WTC11 (cell line): ENCODE measurements around the gene TSC22D4.

Source experiments
- ATF2 ChIP-seq: sonication (generic); formaldehyde crosslinking; IDR thresholded peaks from 2 replicates; pipeline ENCODE4 v1.8.1; 2022; ENCODE audit warnings: low read depth, missing genetic modification reagents, borderline replicate concordance
- CBFB ChIP-seq: sonication (generic); formaldehyde crosslinking; IDR thresholded peaks from 2 replicates; pipeline ENCODE4 v1.8.1; 2022; ENCODE audit warnings: mild to moderate bottlenecking, low read depth, missing genetic modification reagents
- CTCF ChIP-seq: fragments of 200-600 bp; IDR thresholded peaks from 2 replicates; pipeline ENCODE4 v1.8.0; 2022; ENCODE audit warnings: antibody characterized with exemption
- E2F5 ChIP-seq: sonication (generic); formaldehyde crosslinking; IDR thresholded peaks from 2 replicates; pipeline ENCODE4 v1.8.1; 2022; ENCODE audit warnings: mild to moderate bottlenecking, moderate library complexity, missing genetic modification reagents
- ESRRA ChIP-seq: sonication (generic); formaldehyde crosslinking; IDR thresholded peaks from 2 replicates; pipeline ENCODE4 v1.8.1; 2022; ENCODE audit warnings: mild to moderate bottlenecking, missing genetic modification reagents, borderline replicate concordance
- GABPB1 ChIP-seq: sonication (generic); formaldehyde crosslinking; IDR thresholded peaks from 2 replicates; pipeline ENCODE4 v1.8.1; 2023; ENCODE audit warnings: mild to moderate bottlenecking, missing genetic modification reagents
- GTF2I ChIP-seq: fragments of 250-450 bp; sonication (Bioruptor Pico); conservative IDR thresholded peaks from 2 replicates; pipeline ENCODE4 v1.4.0; 2021; ENCODE audit warnings: mild to moderate bottlenecking
- NFATC4 ChIP-seq: fragments of 250-450 bp; sonication (Bioruptor Pico); IDR thresholded peaks from 2 replicates; pipeline ENCODE4 v1.9.0; 2021; ENCODE audit warnings: mild to moderate bottlenecking
- PRDM15 ChIP-seq: sonication (generic); formaldehyde crosslinking; IDR thresholded peaks from 2 replicates; pipeline ENCODE4 v1.8.0; 2022; ENCODE audit warnings: missing genetic modification reagents
- TCF7 ChIP-seq: sonication (generic); formaldehyde crosslinking; IDR thresholded peaks from 2 replicates; pipeline ENCODE4 v1.8.0; 2022; ENCODE audit warnings: mild to moderate bottlenecking, low read depth, missing genetic modification reagents, moderate library complexity
- TF ChIP-seq, protein P1 (sequence below): sonication (generic); formaldehyde crosslinking; IDR thresholded peaks from 2 replicates; pipeline ENCODE4 v1.8.0; 2022; ENCODE audit warnings: mild to moderate bottlenecking, missing genetic modification reagents
- TF ChIP-seq, protein P2 (sequence below): sonication (generic); formaldehyde crosslinking; IDR thresholded peaks from 2 replicates; pipeline ENCODE4 v1.8.1; 2023; ENCODE audit warnings: mild to moderate bottlenecking, missing genetic modification reagents

- TF ChIP-seq CTCF, result no peak
- no peak for TF ChIP-seq ATF2 (CRISPR knock-in tag)
- TF ChIP-seq, protein P1, sequence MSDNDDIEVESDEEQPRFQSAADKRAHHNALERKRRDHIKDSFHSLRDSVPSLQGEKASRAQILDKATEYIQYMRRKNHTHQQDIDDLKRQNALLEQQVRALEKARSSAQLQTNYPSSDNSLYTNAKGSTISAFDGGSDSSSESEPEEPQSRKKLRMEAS (CRISPR knock-in tag), result no peak
- TF ChIP-seq ESRRA (CRISPR knock-in tag), result no peak
- no peak for TF ChIP-seq GTF2I (CRISPR knock-in tag)
- no peak for TF ChIP-seq TCF7 (CRISPR knock-in tag)
- TF ChIP-seq PRDM15 (CRISPR knock-in tag), result no peak
- no peak for TF ChIP-seq NFATC4 (CRISPR knock-in tag)
- TF ChIP-seq, protein P2, sequence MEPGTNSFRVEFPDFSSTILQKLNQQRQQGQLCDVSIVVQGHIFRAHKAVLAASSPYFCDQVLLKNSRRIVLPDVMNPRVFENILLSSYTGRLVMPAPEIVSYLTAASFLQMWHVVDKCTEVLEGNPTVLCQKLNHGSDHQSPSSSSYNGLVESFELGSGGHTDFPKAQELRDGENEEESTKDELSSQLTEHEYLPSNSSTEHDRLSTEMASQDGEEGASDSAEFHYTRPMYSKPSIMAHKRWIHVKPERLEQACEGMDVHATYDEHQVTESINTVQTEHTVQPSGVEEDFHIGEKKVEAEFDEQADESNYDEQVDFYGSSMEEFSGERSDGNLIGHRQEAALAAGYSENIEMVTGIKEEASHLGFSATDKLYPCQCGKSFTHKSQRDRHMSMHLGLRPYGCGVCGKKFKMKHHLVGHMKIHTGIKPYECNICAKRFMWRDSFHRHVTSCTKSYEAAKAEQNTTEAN (CRISPR knock-in tag), result no peak
- TF ChIP-seq E2F5 (CRISPR knock-in tag), result no peak
- TF ChIP-seq CBFB (CRISPR knock-in tag), result no peak
- peak; percentile 73 for TF ChIP-seq GABPB1 (CRISPR knock-in tag)
Observed at GRCh38 chr7:100449190-100449795, 29.7 kb downstream of the TSC22D4 start.
